HEK293T (cell line): Measurements from ENCODE around the gene RNF208.

Experiments
- CTCF ChIA-PET: fragments of 350-600 bp; formaldehyde crosslinking; extraction: SDS; loops from one replicate; lab custom pipeline; 2021; ENCODE audit warnings: antibody characterized with exemption, inconsistent platforms; lab: Yijun Ruan, JAX
- POLR2A ChIA-PET: fragments of 350-600 bp; formaldehyde crosslinking; extraction: SDS; loops from one replicate; lab custom pipeline; 2020; ENCODE audit warnings: antibody characterized with exemption, inconsistent platforms; lab: Yijun Ruan, JAX
- DNase-seq: peaks from one replicate; pipeline ENCODE4 v3.0.0; 2012; ENCODE audit warnings: mixed read lengths; ENCODE audit errors: extremely low spot score
- ARNT ChIP-seq: fragments of 450-650 bp; IDR thresholded peaks from 2 replicates; pipeline ENCODE4 v1.6.1; 2017; ENCODE audit warnings: mild to moderate bottlenecking
- BHLHE40 ChIP-seq: fragments of 450-650 bp; IDR thresholded peaks from 2 replicates; pipeline ENCODE4 v1.6.1; 2016; ENCODE audit warnings: mild to moderate bottlenecking, moderate library complexity, borderline replicate concordance
- CTBP1 ChIP-seq: fragments of 450-650 bp; IDR thresholded peaks from 2 replicates; pipeline ENCODE4 v1.6.1; 2016; ENCODE audit warnings: borderline replicate concordance
- ELF4 ChIP-seq: fragments of 450-650 bp; IDR thresholded peaks from 2 replicates; pipeline ENCODE4 v1.6.1; 2017; ENCODE audit warnings: antibody characterized with exemption
- FOXA1 ChIP-seq: fragments of 450-650 bp; IDR thresholded peaks from 2 replicates; pipeline ENCODE4 v1.6.1; 2016; ENCODE audit warnings: mild to moderate bottlenecking
- FOXK2 ChIP-seq: fragments of 450-650 bp; IDR thresholded peaks from 2 replicates; pipeline ENCODE4 v1.6.1; 2016; ENCODE audit warnings: mild to moderate bottlenecking
- FOXM1 ChIP-seq: fragments of 450-650 bp; IDR thresholded peaks from 2 replicates; pipeline ENCODE4 v1.6.1; 2017; ENCODE audit warnings: mild to moderate bottlenecking, borderline replicate concordance
- HDGF ChIP-seq: fragments of 450-650 bp; IDR thresholded peaks from 2 replicates; pipeline ENCODE4 v1.6.1; 2017; ENCODE audit warnings: antibody characterized with exemption, borderline replicate concordance
- L3MBTL2 ChIP-seq: fragments of 450-650 bp; conservative IDR thresholded peaks from 2 replicates; pipeline ENCODE4 v1.6.1; 2016; ENCODE audit warnings: mild to moderate bottlenecking
- LEF1 ChIP-seq: fragments of 450-650 bp; IDR thresholded peaks from 2 replicates; pipeline ENCODE4 v1.6.1; 2017; ENCODE audit warnings: mild to moderate bottlenecking, borderline replicate concordance
- NFRKB ChIP-seq: fragments of 450-650 bp; IDR thresholded peaks from 2 replicates; pipeline ENCODE4 v1.6.1; 2016; ENCODE audit warnings: mild to moderate bottlenecking, moderate library complexity
- SP1 ChIP-seq: fragments of 450-650 bp; IDR thresholded peaks from 2 replicates; pipeline ENCODE4 v1.6.1; 2017
- SUZ12 ChIP-seq: fragments of 450-650 bp; IDR thresholded peaks from 2 replicates; pipeline ENCODE4 v1.6.1; 2016; ENCODE audit warnings: mild to moderate bottlenecking
- TARDBP ChIP-seq: fragments of 450-650 bp; IDR thresholded peaks from 2 replicates; pipeline ENCODE4 v1.6.1; 2016
- ZNF384 ChIP-seq: fragments of 450-650 bp; IDR thresholded peaks from 2 replicates; pipeline ENCODE4 v1.6.1; 2016
- TF ChIP-seq, protein P1 (sequence below): fragments of 450-650 bp; IDR thresholded peaks from 2 replicates; pipeline ENCODE4 v1.6.1; 2016

Gene RNF208

GRCh38 chr9:137230705-137231371 is 8.8 kb upstream of the RNF208 start, which contains the start of gene SLC34A3:
TSS of gene SLC34A3 (plus strand) at chr9:137230901. CDS start at chr9:137231703, 802 bp downstream.
- ChIA-PET CTCF (no interaction called here), POLR2A (no interaction called here)
- no peak for DNase-seq
- no peak for TF ChIP-seq LEF1
- TF ChIP-seq HDGF: no peak
- TF ChIP-seq ELF4: no peak
- TF ChIP-seq BHLHE40: no peak
- TF ChIP-seq L3MBTL2: no peak
- no peak for TF ChIP-seq ARNT
- no peak for TF ChIP-seq NFRKB

DNA sequence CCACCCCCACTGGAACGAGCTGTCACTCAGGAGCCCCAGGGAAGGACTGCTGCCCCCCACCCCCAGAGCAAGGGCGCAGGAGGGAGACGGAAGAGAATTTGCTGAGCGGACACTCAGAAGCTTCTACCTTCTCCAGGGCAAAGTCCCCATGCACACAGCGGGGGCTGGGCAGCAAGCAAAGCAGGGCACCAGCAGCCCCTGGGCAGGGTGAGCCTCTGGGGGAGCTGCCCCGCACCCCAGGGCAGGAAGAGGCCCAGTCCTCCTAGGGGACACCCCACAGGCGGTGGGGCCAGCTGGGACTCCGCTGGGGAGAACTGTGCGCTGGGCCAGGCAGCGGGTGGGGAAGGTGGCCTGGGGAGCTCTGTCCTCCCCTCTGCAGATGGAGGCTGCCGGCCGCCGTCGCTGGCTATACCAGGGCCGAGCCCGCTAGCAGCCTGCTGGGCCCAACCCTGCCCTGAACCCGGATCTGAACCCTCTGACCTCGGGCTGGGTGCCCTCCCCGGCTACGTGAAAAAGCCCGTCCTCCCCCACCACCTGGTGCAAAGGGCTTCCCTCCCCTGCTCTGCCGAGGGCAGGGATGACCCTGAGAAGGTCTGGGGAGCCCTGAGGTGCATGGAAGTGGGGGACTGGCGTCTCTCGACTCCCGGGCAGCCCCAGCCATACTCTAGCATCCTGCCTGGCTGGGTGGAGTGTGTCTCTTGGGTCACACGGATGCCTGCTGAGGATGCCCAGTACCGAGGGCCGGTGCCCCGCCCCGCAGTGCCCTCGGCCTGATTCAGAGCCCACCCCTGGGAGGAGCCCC is 8.1 kb upstream of the RNF208 start:
- CTCF ChIA-PET: no interaction called here
- TF ChIP-seq L3MBTL2 (no peak), NFRKB (no peak), SP1 (no peak), BHLHE40 (no peak), SUZ12 (no peak), FOXK2 (no peak)
- POLR2A ChIA-PET: interaction anchor here (0.9 kb wide), 1 partner anchor 26 kb away, joined by 4 read pairs; no protein-coding TSS in a partner anchor
- DNase-seq: no peak

GRCh38 chr9:137228968-137229896 is 7.2 kb upstream of the RNF208 start:
- no peak for TF ChIP-seq LEF1
- TF ChIP-seq SP1: no peak
- TF ChIP-seq FOXM1: no peak
- TF ChIP-seq ELF4: no peak
- no peak for TF ChIP-seq FOXA1
- CTCF ChIA-PET: no interaction called here
- POLR2A ChIA-PET: interaction anchor here (0.9 kb wide), 1 partner anchor 27 kb away, joined by 4 read pairs; no protein-coding TSS in a partner anchor
- DNase-seq: no peak

GRCh38 chr9:137228506-137228967 is 6.5 kb upstream of the RNF208 start:
- no peak for DNase-seq

GRCh38 chr9:137227853-137228505 is 5.9 kb upstream of the RNF208 start:
- no peak for TF ChIP-seq FOXA1
- TF ChIP-seq ZNF384: no peak
- no peak for TF ChIP-seq SUZ12
- TF ChIP-seq L3MBTL2: no peak
- no peak for TF ChIP-seq LEF1
- no peak for TF ChIP-seq NFRKB
- no peak for TF ChIP-seq BHLHE40
- no peak for TF ChIP-seq TARDBP
- TF ChIP-seq FOXM1: no peak
- no peak for TF ChIP-seq CTBP1
- TF ChIP-seq, protein P1, sequence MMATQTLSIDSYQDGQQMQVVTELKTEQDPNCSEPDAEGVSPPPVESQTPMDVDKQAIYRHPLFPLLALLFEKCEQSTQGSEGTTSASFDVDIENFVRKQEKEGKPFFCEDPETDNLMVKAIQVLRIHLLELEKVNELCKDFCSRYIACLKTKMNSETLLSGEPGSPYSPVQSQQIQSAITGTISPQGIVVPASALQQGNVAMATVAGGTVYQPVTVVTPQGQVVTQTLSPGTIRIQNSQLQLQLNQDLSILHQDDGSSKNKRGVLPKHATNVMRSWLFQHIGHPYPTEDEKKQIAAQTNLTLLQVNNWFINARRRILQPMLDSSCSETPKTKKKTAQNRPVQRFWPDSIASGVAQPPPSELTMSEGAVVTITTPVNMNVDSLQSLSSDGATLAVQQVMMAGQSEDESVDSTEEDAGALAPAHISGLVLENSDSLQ: no peak
- CTCF ChIA-PET: interaction anchor here (0.6 to 1.7 kb wide), 4 partner anchors 9 to 97 kb away, joined by 3 to 9 read pairs (median 6); no protein-coding TSS in a partner anchor
- POLR2A ChIA-PET: interaction anchor here (1.0 to 1.8 kb wide), 3 partner anchors 27 to 141 kb away, joined by 3 to 5 read pairs (median 4); partner anchors contain the start of genes MAN1B1 and TPRN
- DNase-seq: no peak

More at GRCh38 chr9:137228506-137228967, 6.5 kb upstream of the RNF208 start:
- TF ChIP-seq FOXM1 (no peak), BHLHE40 (no peak), NFRKB (no peak), L3MBTL2 (no peak), ZNF384 (no peak), ARNT (no peak), FOXA1 (no peak), SUZ12 (no peak), TARDBP (no peak), FOXK2 (no peak), LEF1 (no peak), ELF4 (no peak)
- ChIA-PET CTCF (interaction anchor here (1.7 kb wide), 1 partner anchor 8 kb away, joined by 7 read pairs; no protein-coding TSS in a partner anchor), POLR2A (no interaction called here)
